Stimulated activated CD8-positive, alpha-beta memory T cell treated with anti-CD3 and anti-CD28 coated beads, Interleukin-7, amount 100 ng/mL, for 4 hours (primary cell): Measurements from ENCODE around the gene DLG2.

Experiments
- DNase-seq, 2 donors: peaks; one replicate each; pipeline ENCODE4 v3.0.0-alpha.2; 2020; ENCODE audit warnings: low read depth in 2 of 2

The DLG2 gene

DNA sequence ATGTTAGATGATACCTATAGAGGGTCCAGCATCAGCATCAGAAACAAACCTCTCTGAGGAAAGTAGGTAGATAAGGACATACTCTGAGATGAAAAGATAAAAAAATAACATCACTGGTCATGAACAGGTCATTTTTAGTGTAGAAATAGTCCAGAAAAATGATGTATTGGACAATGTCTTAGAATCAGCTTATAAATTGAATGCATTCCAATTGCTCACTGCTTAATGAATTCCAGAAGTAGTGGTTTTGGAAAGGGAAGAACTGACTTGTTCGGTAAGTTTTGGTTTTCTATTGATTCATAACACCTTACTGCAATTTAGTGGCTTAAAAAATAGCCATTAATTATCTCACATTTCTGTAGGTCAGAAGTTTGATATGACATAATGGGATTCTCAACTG, 1411.5 kb downstream of the DLG2 start:
- no peak for DNase-seq

- DNase-seq, result no peak
These were observed 1412.6 kb downstream of the DLG2 start for GRCh38 chr11:84214557-84214956.

- no peak for DNase-seq
These were observed 1414.4 kb downstream of the DLG2 start for GRCh38 chr11:84212468-84213390.

DNA sequence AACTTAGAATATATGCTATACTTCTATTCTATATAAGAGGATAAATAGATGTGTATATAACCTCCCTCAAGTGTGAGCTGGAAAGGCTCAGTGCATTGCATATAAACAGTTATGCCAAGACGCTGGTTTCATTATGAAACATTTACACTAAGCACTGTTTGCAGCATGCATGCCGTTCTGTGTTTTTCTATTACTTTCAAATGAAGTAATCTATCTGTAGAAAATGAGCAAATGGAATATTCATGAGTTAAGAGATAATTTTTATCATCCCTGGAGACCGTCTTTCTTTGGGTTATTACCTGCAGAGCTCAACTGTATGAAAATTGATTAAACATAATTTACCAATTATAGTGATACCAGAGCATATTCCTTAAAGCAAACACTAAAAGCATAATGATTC, 1415.2 kb downstream of the DLG2 start:
- no peak for DNase-seq

DNA sequence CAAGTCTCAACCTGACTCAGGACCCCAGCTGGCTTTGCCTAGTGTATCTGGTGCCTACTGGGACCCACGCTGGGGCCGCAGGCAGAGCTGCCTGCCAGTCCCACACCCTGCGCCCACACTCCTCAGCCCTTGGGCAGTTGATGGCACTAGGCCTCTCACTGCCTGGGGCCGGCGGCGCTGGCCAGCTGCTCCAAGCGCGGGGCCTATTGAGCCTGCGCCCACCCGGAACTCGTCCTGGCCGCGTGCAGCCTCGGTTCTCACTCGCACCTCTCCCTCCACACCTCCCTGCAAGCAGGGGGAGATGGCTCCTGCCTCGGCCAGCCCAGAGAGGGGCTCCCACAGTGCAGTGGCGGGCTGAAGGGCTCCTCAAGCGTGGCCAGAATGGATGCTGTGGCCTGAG, 1432.4 kb downstream of the DLG2 start:
- no peak for DNase-seq

- no peak for DNase-seq
These were observed 1433.4 kb downstream of the DLG2 start for GRCh38 chr11:84193706-84194105.

GRCh38 chr11:84188521-84188920, 1438.6 kb downstream of the DLG2 start:
- DNase-seq, result no peak

DNA sequence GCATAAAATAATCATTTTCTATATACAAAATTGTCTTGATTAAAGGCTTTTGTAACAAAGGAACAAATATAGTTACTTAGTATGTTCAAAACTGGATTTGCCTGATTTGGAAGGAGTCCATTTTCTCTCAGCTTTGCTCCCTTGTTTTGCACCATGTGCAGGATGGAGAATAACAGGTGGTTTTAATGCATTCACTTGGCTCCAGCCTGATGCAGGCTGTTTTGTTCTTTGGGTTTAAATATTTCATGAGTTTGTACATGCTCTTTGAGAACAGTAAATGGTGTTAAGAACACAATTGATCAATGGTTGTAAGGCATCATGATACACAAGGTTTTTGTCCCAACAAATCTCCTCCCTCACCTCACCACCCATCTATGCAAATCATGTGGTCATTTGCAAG, 1454.1 kb downstream of the DLG2 start:
- no peak for DNase-seq

- DNase-seq, result no peak
These were observed 1462.0 kb downstream of the DLG2 start for GRCh38 chr11:84165139-84165538.

GRCh38 chr11:84164728-84165127, 1462.4 kb downstream of the DLG2 start:
- DNase-seq, result no peak

GRCh38 chr11:84163116-84163515, 1464.0 kb downstream of the DLG2 start:
- no peak for DNase-seq

GRCh38 chr11:84157639-84158038, 1469.5 kb downstream of the DLG2 start:
- DNase-seq, result no peak

DNA sequence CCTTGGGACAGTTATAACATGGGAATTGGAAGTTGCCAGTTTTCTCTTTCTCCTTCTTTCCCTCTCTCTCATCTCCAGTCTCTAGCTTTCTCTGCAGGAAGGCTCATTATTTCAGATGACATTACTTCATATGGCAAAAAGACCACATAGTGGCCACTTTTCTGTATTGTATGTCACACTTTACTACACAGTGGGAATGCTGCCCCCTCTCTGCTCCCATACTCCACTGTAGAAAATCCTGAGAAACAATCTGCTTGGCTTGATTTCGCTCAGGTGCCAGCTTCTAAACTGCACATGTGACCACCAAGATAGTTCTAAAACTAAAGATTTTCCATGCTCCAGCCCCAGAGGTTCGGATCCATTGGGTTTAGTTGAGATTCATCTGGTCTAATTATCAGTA, 1480.3 kb downstream of the DLG2 start:
- no peak for DNase-seq

DNA sequence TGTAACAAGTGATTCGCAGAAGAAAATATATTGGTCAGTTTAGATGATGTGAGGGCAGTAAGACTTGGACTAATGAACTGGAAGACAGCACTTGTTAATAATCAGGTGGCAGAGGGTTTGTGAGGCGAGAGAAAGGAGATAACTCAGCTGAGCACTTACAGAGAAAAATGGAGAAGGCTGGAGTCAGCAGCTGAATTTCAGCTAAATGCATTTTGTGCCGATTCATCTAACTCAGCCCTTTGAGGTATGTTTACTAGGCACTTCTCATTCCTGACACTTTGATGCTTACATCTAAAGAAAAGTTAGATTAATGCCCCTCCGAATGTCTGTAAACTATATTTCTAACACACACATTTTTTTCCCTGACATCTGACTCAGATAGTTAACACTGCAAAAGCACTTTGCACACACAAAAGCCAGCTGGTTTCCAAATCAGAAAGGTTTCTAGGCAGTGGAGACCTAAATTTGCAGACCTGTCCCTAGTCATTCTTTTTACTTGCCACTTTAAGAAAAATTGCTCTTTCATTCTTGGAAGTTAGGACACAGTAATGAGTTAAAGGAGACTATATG, 1481.4 kb downstream of the DLG2 start:
- no peak for DNase-seq

GRCh38 chr11:84144531-84144930, 1482.6 kb downstream of the DLG2 start:
- no peak for DNase-seq

DNA sequence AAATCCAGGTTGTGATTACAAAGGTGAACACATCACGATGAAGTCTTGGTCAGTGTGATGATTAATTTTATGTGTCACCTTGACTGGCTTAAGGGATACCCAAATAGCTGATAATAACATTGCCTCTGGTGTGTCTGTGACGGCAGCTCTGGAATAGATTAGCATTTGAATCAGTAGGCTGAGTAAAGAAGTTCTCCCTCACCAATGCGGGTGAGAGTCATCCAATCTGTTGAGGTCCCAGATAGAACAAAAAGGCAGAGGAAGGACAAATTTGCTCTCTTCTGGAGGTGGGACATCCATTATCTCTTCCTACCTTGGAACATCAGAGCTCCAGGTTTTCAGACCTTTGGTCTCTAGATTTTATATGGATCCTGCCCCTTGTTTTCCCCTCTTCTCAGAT, 1484.7 kb downstream of the DLG2 start:
- no peak for DNase-seq

- DNase-seq, result no peak
These were observed 1486.6 kb downstream of the DLG2 start for GRCh38 chr11:84140386-84141169.

GRCh38 chr11:84137960-84138359, 1489.2 kb downstream of the DLG2 start:
- DNase-seq, result no peak

DNA sequence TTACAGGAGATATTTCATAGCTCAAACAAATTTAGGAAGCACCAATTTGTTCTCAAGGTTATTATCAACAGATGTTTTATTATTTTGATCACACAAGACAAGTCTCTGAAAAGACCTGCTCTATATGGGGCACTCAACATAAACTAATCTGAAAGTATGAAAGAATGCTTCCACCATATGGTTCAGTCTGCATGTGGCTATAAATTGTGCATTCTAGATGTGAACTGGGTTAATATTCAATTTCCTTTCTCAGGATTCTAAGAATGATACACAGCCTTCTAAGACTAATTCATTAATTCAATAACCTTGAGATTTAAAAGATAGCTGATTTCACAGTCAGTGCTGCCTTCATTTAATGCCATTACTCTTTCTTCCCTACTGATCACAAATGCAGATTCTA, 1489.6 kb downstream of the DLG2 start:
- DNase-seq, result no peak

DNA sequence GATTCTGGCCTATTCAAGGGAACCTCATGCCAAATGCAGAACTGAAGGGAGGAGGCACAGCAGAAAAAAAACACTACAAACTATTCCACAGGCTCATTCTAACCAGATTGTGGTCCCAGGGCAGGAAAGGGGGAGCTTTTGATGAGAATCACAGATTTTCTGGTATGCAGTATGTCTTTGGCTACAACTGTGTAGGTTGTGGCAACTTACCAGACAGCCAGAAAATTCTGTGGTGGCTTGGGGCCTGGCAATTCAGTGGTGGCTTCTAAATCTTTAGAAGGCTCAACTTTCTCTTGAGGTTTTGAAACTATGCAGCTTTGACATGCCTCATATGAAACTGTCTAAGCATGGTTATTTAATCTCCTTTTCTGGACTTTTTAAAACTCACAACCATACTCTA, 1490.2 kb downstream of the DLG2 start:
- no peak for DNase-seq

GRCh38 chr11:84130646-84131427, 1496.3 kb downstream of the DLG2 start:
- DNase-seq, result no peak
